HK-2 (cell line): ENCODE data around the gene RBM10.
A peak's percentile ranks its signal among the peaks of the same experiment; 100 is the strongest.

Source experiments
- DNase-seq: peaks from one replicate; pipeline ENCODE4 v3.0.0-alpha.2; 2018; ENCODE audit not compliant: unreplicated experiment

Gene RBM10

GRCh38 chrX:47176101-47176740, 31.2 kb downstream of the RBM10 start:
- DNase-seq = no peak

GRCh38 chrX:47177079-47177478, 32.1 kb downstream of the RBM10 start:
- DNase-seq = no peak

- DNase-seq = no peak
These were observed 33.3 kb downstream of the RBM10 start for GRCh38 chrX:47178337-47178736.

GRCh38 chrX:47179221-47179927, 34.4 kb downstream of the RBM10 start:
- no peak for DNase-seq

GRCh38 chrX:47179928-47180255, 34.9 kb downstream of the RBM10 start:
- DNase-seq = no peak

- no peak for DNase-seq
These were observed 35.3 kb downstream of the RBM10 start for GRCh38 chrX:47180346-47180745.

- DNase-seq = no peak
These were observed 36.3 kb downstream of the RBM10 start for GRCh38 chrX:47181301-47181700.

GRCh38 chrX:47182106-47182700, 37.2 kb downstream of the RBM10 start:
- DNase-seq = no peak

GRCh38 chrX:47184486-47184885, 39.5 kb downstream of the RBM10 start:
- DNase-seq = no peak

GRCh38 chrX:47185241-47185640, 40.2 kb downstream of the RBM10 start:
- DNase-seq = no peak

- no peak for DNase-seq
These were observed 41.2 kb downstream of the RBM10 start for GRCh38 chrX:47186096-47186740.

- DNase-seq = peak; percentile 24
These were observed 42.2 kb downstream of the RBM10 start for GRCh38 chrX:47187106-47187677.

- no peak for DNase-seq
These were observed 44.9 kb downstream of the RBM10 start for GRCh38 chrX:47189906-47190305.

- no peak for DNase-seq
These were observed 45.6 kb downstream of the RBM10 start for GRCh38 chrX:47190445-47191269.

- DNase-seq = no peak
These were observed 46.3 kb downstream of the RBM10 start for GRCh38 chrX:47191331-47191730.

- no peak for DNase-seq
These were observed 46.9 kb downstream of the RBM10 start for GRCh38 chrX:47191806-47192401.

GRCh38 chrX:47193475-47194193, 48.6 kb downstream of the RBM10 start, which contains the start of gene UBA1:
TSS of gene UBA1 (plus strand) at chrX:47193829. CDS start at chrX:47198803, 4,974 bp downstream.
- peak; percentile 92 for DNase-seq

GRCh38 chrX:47194194-47194787, 49.3 kb downstream of the RBM10 start:
- DNase-seq = no peak

- DNase-seq = no peak
These were observed 51.1 kb downstream of the RBM10 start for GRCh38 chrX:47196098-47196497.

- DNase-seq = no peak
These were observed 52.5 kb downstream of the RBM10 start for GRCh38 chrX:47197526-47197925.
